Hepatocyte (in vitro differentiated cells): ENCODE data around the gene MAP3K8. TPM values are rescaled to one million over a fixed set of nuclear protein-coding genes. Genes with fewer than 3 reads are reported as not detected.

Experiments used
- DNase-seq: peaks from one replicate; pipeline ENCODE4 v3.0.0-alpha.2; 2016; ENCODE audit warnings: low spot score
- H2AFZ ChIP-seq: fragments of 200-600 bp; sonication (generic); 2 replicates; pipeline ENCODE4 v1.6.0; 2016; ENCODE audit warnings: antibody characterized with exemption, mild to moderate bottlenecking
- H3K27ac ChIP-seq: fragments of 200-600 bp; sonication (generic); 2 replicates; pipeline ENCODE4 v1.5.1; 2016; ENCODE audit warnings: mild to moderate bottlenecking
- H3K27me3 ChIP-seq: fragments of 200-600 bp; sonication (generic); 2 replicates; pipeline ENCODE4 v1.6.1; 2016
- H3K36me3 ChIP-seq: fragments of 200-600 bp; sonication (generic); replicated peaks from 2 replicates; pipeline ENCODE4 v1.5.1; 2016; ENCODE audit warnings: low read depth; ENCODE audit not compliant: insufficient read depth
- H3K4me1 ChIP-seq: fragments of 200-600 bp; sonication (generic); 2 replicates; pipeline ENCODE4 v1.5.1; 2016; ENCODE audit warnings: mild to moderate bottlenecking, moderate library complexity; ENCODE audit not compliant: insufficient read depth
- H3K4me2 ChIP-seq: fragments of 200-600 bp; sonication (generic); 2 replicates; pipeline ENCODE4 v1.6.0; 2016
- H3K4me3 ChIP-seq: fragments of 200-600 bp; sonication (generic); 2 replicates; pipeline ENCODE4 v1.5.1; 2016; ENCODE audit warnings: mild to moderate bottlenecking
- H3K79me2 ChIP-seq: fragments of 200-600 bp; sonication (generic); 2 replicates; pipeline ENCODE4 v1.6.0; 2017; ENCODE audit warnings: mild to moderate bottlenecking
- H3K9me2 ChIP-seq: fragments of 200-600 bp; sonication (generic); replicated peaks from 2 replicates; pipeline ENCODE4 v1.6.0; 2017; ENCODE audit warnings: mild to moderate bottlenecking; ENCODE audit not compliant: insufficient read depth
- H3K9me3 ChIP-seq: fragments of 200-600 bp; sonication (generic); 2 replicates; pipeline ENCODE4 v1.5.1; 2016; ENCODE audit warnings: low read depth, mild to moderate bottlenecking
- H4K20me1 ChIP-seq: fragments of 200-600 bp; sonication (generic); 2 replicates; pipeline ENCODE4 v1.6.0; 2016; ENCODE audit warnings: mild to moderate bottlenecking; ENCODE audit not compliant: insufficient read depth, poor library complexity, severe bottlenecking
- EZH2 ChIP-seq: fragments of 200-600 bp; sonication (generic); IDR thresholded peaks from 2 replicates; pipeline ENCODE4 v1.6.1; 2016; ENCODE audit warnings: antibody characterized with exemption, mild to moderate bottlenecking, borderline replicate concordance
- EZH2phosphoT487 ChIP-seq: fragments of 200-600 bp; sonication (generic); IDR thresholded peaks from one replicate; pipeline ENCODE4 v1.6.1; 2018; ENCODE audit warnings: antibody characterized with exemption, mild to moderate bottlenecking, low read depth, moderate library complexity; ENCODE audit not compliant: unreplicated experiment, severe bottlenecking
- WGBS: methylation state at CpG from one replicate; pipeline ENCODE4 v1.1.6; 2016; ENCODE audit warnings: low lambda C conversion rate; ENCODE audit errors: missing lambda C conversion rate; 5-methylcytosine and 5-hydroxymethylcytosine counted together
- polyA plus RNA-seq: library from polyadenylated mRNA; unstranded; fragments of >200 nt; fragmentation: Nextera tagmentation; extraction: Ambion mirVana; gene quantifications from 2 replicates; pipeline ENCODE4 v1.2.1, GENCODE V29; 2016
- total RNA-seq: library from RNA; depleted of rRNA; stranded (reverse); fragments of >200 nt; gene quantifications from 2 replicates; pipeline ENCODE4 v1.2.3, GENCODE V29; 2014
- TF ChIP-seq, protein P1 (sequence below): fragments of 200-600 bp; sonication (generic); IDR thresholded peaks from 2 replicates; pipeline ENCODE4 v1.5.1; 2016; ENCODE audit warnings: antibody characterized with exemption, mild to moderate bottlenecking; ENCODE audit not compliant: poor library complexity

Gene MAP3K8
- total and polyA plus RNA-seq, 2 experiments from 2014 or later, result 23.0 to 40.0 TPM

DNA sequence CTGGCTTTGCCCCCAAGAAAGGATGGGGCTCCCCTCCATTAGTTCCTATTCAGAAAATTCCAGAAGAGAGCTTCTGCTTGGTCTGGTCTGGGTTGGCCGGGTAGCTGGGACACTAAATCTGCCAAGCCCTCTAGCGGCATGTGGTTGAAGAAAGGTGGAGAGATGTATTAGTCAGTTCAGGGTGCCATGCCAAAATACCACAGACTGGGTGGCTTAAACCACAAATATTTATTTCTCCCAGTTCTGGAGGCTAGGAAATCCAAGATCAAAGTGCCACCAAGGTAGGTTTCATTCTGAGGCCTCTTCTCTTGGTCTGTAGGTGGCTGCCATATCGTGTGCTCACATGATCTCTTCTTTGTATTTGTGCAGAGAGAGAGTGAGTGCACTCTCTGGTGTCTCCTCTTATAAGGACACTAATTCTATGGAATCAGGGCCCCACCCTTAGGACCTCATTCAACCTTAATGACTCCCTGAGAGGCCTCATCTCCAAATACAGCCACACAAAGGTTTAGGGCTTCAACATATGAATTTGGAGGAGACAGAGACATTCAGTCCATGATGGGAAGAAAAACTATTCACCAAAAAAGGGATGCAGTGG is 46.2 kb upstream of the MAP3K8 start:
- TF ChIP-seq EZH2, result no peak
- TF ChIP-seq, protein P1, sequence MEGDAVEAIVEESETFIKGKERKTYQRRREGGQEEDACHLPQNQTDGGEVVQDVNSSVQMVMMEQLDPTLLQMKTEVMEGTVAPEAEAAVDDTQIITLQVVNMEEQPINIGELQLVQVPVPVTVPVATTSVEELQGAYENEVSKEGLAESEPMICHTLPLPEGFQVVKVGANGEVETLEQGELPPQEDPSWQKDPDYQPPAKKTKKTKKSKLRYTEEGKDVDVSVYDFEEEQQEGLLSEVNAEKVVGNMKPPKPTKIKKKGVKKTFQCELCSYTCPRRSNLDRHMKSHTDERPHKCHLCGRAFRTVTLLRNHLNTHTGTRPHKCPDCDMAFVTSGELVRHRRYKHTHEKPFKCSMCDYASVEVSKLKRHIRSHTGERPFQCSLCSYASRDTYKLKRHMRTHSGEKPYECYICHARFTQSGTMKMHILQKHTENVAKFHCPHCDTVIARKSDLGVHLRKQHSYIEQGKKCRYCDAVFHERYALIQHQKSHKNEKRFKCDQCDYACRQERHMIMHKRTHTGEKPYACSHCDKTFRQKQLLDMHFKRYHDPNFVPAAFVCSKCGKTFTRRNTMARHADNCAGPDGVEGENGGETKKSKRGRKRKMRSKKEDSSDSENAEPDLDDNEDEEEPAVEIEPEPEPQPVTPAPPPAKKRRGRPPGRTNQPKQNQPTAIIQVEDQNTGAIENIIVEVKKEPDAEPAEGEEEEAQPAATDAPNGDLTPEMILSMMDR, result no peak
- TF ChIP-seq EZH2phosphoT487, result no peak
- H4K20me1 ChIP-seq, result no peaks in the 10 kb centered on the region
- no peak overlapping the region for H3K27ac ChIP-seq
- H2AFZ ChIP-seq, result no peak overlapping the region
- H3K4me3 ChIP-seq, result no peak overlapping the region
- no peak overlapping the region for H3K4me2 ChIP-seq
- H3K36me3 ChIP-seq, result no peaks in the 10 kb centered on the region
- DNase-seq, result no peak
- no peaks in the 10 kb centered on the region for H3K4me1 ChIP-seq
- WGBS, result 87% methylated on average over 3 of the region's 3 CpGs
- H3K9me3 ChIP-seq, result no peaks in the 10 kb centered on the region
- H3K9me2 ChIP-seq, result no peaks in the 10 kb centered on the region
- H3K27me3 ChIP-seq, result no peaks in the 10 kb centered on the region
- no peaks in the 10 kb centered on the region for H3K79me2 ChIP-seq

DNA sequence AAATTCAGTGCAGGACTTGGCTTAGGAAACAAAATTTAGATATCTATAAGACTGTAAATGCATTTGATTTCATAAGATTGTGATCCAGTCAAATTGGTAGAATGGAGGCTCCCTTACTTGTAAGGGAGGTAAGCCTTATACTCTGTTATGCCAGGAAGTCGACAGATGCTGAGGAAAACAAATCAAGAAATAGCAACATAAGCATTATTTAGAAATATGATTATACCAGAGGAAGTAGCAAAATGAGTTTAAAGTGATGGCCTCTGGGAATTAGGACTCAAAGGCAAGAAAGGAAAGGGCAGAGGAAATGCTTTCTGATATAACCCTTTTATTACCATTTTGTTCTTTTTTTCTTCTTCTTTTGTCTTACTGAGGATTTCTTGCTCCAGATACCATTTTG is 44.4 kb upstream of the MAP3K8 start:
- Histone ChIP-seq H3K27me3 (no peaks in the 10 kb centered on the region), H3K4me1 (no peaks in the 10 kb centered on the region), H3K9me3 (no peaks in the 10 kb centered on the region), H3K27ac (no peak overlapping the region), H3K9me2 (no peaks in the 10 kb centered on the region), H3K4me3 (no peak overlapping the region), H3K4me2 (no peak overlapping the region), H2AFZ (no peak overlapping the region), H3K36me3 (no peaks in the 10 kb centered on the region), H3K79me2 (no peaks in the 10 kb centered on the region), H4K20me1 (no peaks in the 10 kb centered on the region)
- DNase-seq, result no peak
- WGBS, result 74% methylated on average over 1 of the region's 1 CpG
- TF ChIP-seq EZH2phosphoT487 (no peak), EZH2 (no peak)

DNA sequence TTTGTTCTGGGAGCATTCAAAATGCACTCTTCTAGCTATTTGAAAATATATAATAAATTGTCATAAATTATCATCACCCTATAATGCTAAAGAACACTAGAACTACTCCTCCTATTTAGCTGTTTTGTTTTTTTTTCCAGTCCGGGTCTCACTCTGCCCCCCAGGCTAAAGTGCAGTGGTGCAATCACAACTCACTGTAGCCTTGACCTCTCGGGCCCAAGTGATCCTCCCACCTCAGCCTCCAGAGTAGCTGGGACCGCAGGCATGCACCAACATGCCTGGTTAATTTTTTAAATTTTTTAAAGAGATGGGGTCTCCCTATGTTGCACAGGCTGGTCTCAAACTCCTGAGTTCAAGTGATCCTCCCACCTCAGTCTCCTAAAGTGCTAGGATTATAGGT is 43.8 kb upstream of the MAP3K8 start:
- H3K36me3 ChIP-seq, result no peaks in the 10 kb centered on the region
- no peaks in the 10 kb centered on the region for H3K79me2 ChIP-seq
- no peaks in the 10 kb centered on the region for H4K20me1 ChIP-seq
- no peak overlapping the region for H3K4me2 ChIP-seq
- H3K4me3 ChIP-seq, result no peak overlapping the region
- TF ChIP-seq EZH2phosphoT487 (no peak), EZH2 (no peak)
- TF ChIP-seq, protein P1, result no peak
- DNase-seq, result no peak
- no peak overlapping the region for H2AFZ ChIP-seq
- no peaks in the 10 kb centered on the region for H3K9me2 ChIP-seq
- no peaks in the 10 kb centered on the region for H3K9me3 ChIP-seq
- H3K27ac ChIP-seq, result no peak overlapping the region
- 93% methylated on average over 3 of the region's 3 CpGs for WGBS
- H3K27me3 ChIP-seq, result no peaks in the 10 kb centered on the region
- no peaks in the 10 kb centered on the region for H3K4me1 ChIP-seq

DNA sequence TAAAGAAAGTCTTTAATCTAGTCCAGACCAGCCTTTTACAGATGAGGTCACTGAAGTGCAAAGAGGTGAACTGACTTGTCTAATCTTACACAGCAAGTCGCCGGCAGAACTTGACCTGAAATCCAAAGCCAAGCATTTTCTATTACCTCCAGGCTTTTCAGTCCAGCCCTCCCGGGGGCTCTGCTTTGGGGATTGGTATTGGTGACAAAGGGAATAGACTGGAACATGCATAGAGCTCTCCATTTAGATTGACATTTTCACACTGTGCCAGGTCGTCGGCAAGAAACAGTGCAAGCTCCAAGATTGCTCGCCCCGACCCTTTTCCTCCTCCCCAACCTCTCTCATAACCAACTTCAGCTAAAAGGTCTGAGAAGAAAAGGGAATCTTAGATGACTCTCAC is 42.7 kb upstream of the MAP3K8 start:
- no peaks in the 10 kb centered on the region for H3K9me2 ChIP-seq
- DNase-seq, result no peak
- no peak overlapping the region for H3K27ac ChIP-seq
- no peaks in the 10 kb centered on the region for H4K20me1 ChIP-seq
- no peak overlapping the region for H2AFZ ChIP-seq
- no peak overlapping the region for H3K4me2 ChIP-seq
- H3K9me3 ChIP-seq, result no peaks in the 10 kb centered on the region
- no peaks in the 10 kb centered on the region for H3K36me3 ChIP-seq
- H3K79me2 ChIP-seq, result no peaks in the 10 kb centered on the region
- no peaks in the 10 kb centered on the region for H3K27me3 ChIP-seq
- WGBS, result 76% methylated on average over 7 of the region's 7 CpGs
- TF ChIP-seq EZH2, result no peak
- TF ChIP-seq, protein P1, result no peak
- TF ChIP-seq EZH2phosphoT487, result no peak
- no peaks in the 10 kb centered on the region for H3K4me1 ChIP-seq
- no peak overlapping the region for H3K4me3 ChIP-seq
